SK-MEL-5 (cell line): Measurements from ENCODE around the gene RANBP1. TPM values are rescaled to one million over a fixed set of nuclear protein-coding genes. Genes with fewer than 3 reads are reported as not detected.

ENCODE experiments used
- DNase-seq: peaks from one replicate; pipeline ENCODE4 v3.0.0-alpha.2; 2016; ENCODE audit warnings: low read depth, low spot score
- in situ Hi-C: cut with HindIII; loops from 2 replicates; pipeline ENCODE4 v1.10.0; 2016; ENCODE audit warnings: low sequenced_read_pairs, high pct_unique_total_duplicates, low pct_unique_long_range_greater_than_20kb
- total RNA-seq: library from RNA; depleted of rRNA; stranded (reverse); fragments of >200 nt; shearing (Covaris generic); gene quantifications from 2 replicates; pipeline ENCODE4 v1.2.3, GENCODE V29; 2014

The RANBP1 gene
- total RNA-seq, 1 experiment from 2014 or later: 425 TPM

- DNase-seq: no peak
- in situ Hi-C loops: no loop called here
Measured at GRCh38 chr22:20141186-20142077, 25.5 kb downstream of the RANBP1 start.

GRCh38 chr22:20142711-20143621, 27.1 kb downstream of the RANBP1 start:
- DNase-seq: no peak
- in situ Hi-C loops: no loop called here

GRCh38 chr22:20143883-20144665, 28.2 kb downstream of the RANBP1 start:
- in situ Hi-C loops: no loop called here

GRCh38 chr22:20145206-20145831, 29.4 kb downstream of the RANBP1 start:
- in situ Hi-C loops: no loop called here
- no peak for DNase-seq

More at GRCh38 chr22:20143883-20144665, 28.2 kb downstream of the RANBP1 start:
- DNase-seq: no peak

GRCh38 chr22:20145832-20146223, 29.9 kb downstream of the RANBP1 start:
- in situ Hi-C loops: no loop called here
- no peak for DNase-seq

- in situ Hi-C loops: no loop called here
Measured at GRCh38 chr22:20146777-20147176, 30.9 kb downstream of the RANBP1 start.

GRCh38 chr22:20147237-20147988, 31.5 kb downstream of the RANBP1 start:
- DNase-seq: no peak
- in situ Hi-C loops: no loop called here

More at GRCh38 chr22:20146777-20147176, 30.9 kb downstream of the RANBP1 start:
- no peak for DNase-seq

- no peak for DNase-seq
- in situ Hi-C loops: no loop called here
Measured at GRCh38 chr22:20148414-20148813, 32.5 kb downstream of the RANBP1 start.

GRCh38 chr22:20149257-20150250, 33.6 kb downstream of the RANBP1 start:
- in situ Hi-C loops: no loop called here
- no peak for DNase-seq

GRCh38 chr22:20150381-20151275, 34.7 kb downstream of the RANBP1 start, which contains the start of gene CCDC188:
Gene CCDC188 (minus strand): TSS chr22:20151055. CDS start chr22:20150986, 69 bp downstream.
- in situ Hi-C loops: no loop called here
- DNase-seq: no peak

- no peak for DNase-seq
- in situ Hi-C loops: no loop called here
Measured at GRCh38 chr22:20151276-20151588, 35.3 kb downstream of the RANBP1 start.

GRCh38 chr22:20152464-20152890, 36.6 kb downstream of the RANBP1 start:
- DNase-seq: no peak
- in situ Hi-C loops: no loop called here

GRCh38 chr22:20153945-20154344, 38.0 kb downstream of the RANBP1 start:
- DNase-seq: no peak
- in situ Hi-C loops: no loop called here

- in situ Hi-C loops: no loop called here
- no peak for DNase-seq
Measured at GRCh38 chr22:20154602-20155187, 38.8 kb downstream of the RANBP1 start.
